ENCODE results near the gene DPH5. TPM values are rescaled to one million over a fixed set of nuclear protein-coding genes. Genes with fewer than 3 reads are reported as not detected.
"Not testable (repeated sequence)": the region's sequence is repeated elsewhere in the genome, so short reads cannot be mapped to it uniquely, and the experiment has no call there.

Gene DPH5
- total and polyA plus RNA-seq, 2 donors (not counting 3 experiments of a cell fraction or from before 2014, with no cell fraction given): 37.2 to 43.6 TPM

DNA sequence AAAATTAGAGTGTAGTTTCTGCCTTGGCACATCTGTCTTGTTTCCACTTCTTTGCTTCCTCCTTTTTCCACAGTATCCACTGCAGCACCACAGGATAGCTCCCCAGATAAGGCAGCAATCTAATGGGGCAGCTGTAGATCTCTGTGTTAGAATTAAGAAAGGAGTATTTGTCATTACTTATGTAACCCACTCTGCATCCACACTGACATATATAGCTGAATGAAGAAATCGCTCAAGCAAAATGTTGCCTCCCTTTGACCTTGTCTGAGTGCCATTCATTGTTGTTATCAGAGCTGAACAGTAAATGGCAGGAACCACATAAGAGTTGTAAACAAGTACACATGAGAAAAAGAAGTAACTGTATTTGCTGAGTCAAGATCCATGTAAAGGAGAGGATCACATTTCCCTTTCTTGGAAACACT lies 45.9 kb upstream of the DPH5 start:
- dilution Hi-C loops (cut with MboI; ENCODE audit: extremely low pct_ligation_motif_present, low sequenced_read_pairs): no loop called here
- no peak for FAIRE-seq
- H3K9me3 ChIP-seq (replicated peaks; ENCODE audit: control insufficient read depth, insufficient read depth, low read length): no peaks in the 10 kb centered on the region
- POLR2A ChIA-PET: no interaction called here
- H3K9me1 ChIP-seq (replicated peaks; ENCODE audit: control insufficient read depth, extremely low read depth, insufficient read depth, low read length): no peaks in the 10 kb centered on the region
- no peaks in the 10 kb centered on the region for H4K20me1 ChIP-seq (replicated peaks; ENCODE audit: control insufficient read depth, extremely low read depth, insufficient read depth, low read length)
- no TSS peak for BruUV-seq (replicated peaks)
- CTCF ChIA-PET: no interaction called here
- H2AFZ ChIP-seq (ENCODE audit: low read depth, low read length): no peak overlapping the region
- intact Hi-C loops (cut with micrococcal nuclease): no loop called here
- H3K27ac ChIP-seq (ENCODE audit: insufficient read depth, low read depth, low read length): no peak overlapping the region
- H3K27me3 ChIP-seq (ENCODE audit: control insufficient read depth in 2 of 2, insufficient read depth in 2 of 2, low read length in 2 of 2): no peaks in the 10 kb centered on the region
- no peak for TF ChIP-seq EZH2 (IDR thresholded peaks at IDR 0.05; ENCODE audit: borderline replicate concordance, low read depth, low read length, severe bottlenecking)
- TF ChIP-seq FOS (IDR thresholded peaks at IDR 0.05; ENCODE audit: borderline replicate concordance, insufficient read depth, low read length): no peak
- TF ChIP-seq GATA2 (IDR thresholded peaks at IDR 0.05; ENCODE audit: insufficient read depth, insufficient read length, low read depth, low read length): no peak
- TF ChIP-seq, protein P1, sequence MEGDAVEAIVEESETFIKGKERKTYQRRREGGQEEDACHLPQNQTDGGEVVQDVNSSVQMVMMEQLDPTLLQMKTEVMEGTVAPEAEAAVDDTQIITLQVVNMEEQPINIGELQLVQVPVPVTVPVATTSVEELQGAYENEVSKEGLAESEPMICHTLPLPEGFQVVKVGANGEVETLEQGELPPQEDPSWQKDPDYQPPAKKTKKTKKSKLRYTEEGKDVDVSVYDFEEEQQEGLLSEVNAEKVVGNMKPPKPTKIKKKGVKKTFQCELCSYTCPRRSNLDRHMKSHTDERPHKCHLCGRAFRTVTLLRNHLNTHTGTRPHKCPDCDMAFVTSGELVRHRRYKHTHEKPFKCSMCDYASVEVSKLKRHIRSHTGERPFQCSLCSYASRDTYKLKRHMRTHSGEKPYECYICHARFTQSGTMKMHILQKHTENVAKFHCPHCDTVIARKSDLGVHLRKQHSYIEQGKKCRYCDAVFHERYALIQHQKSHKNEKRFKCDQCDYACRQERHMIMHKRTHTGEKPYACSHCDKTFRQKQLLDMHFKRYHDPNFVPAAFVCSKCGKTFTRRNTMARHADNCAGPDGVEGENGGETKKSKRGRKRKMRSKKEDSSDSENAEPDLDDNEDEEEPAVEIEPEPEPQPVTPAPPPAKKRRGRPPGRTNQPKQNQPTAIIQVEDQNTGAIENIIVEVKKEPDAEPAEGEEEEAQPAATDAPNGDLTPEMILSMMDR (IDR thresholded peaks at IDR 0.05; ENCODE audit: extremely low read depth in 1 of 2, insufficient read depth in 1 of 2, low read depth in 1 of 2, low read length in 2 of 2): no peak
- no peak for TF ChIP-seq JUN (IDR thresholded peaks at IDR 0.05; ENCODE audit: borderline replicate concordance, insufficient read depth, insufficient read length, low read depth)
- TF ChIP-seq MYC (IDR thresholded peaks at IDR 0.05; ENCODE audit: low read depth, low read length): no peak
- TF ChIP-seq POLR2A (IDR thresholded peaks at IDR 0.05; ENCODE audit: low read depth, low read length): no peak
- H3K4me1 ChIP-seq (ENCODE audit: control insufficient read depth, extremely low read depth, insufficient read depth, low read length): peaks cover 2% of the 10 kb centered on the region
- no peaks in the 10 kb centered on the region for H3K36me3 ChIP-seq (ENCODE audit: control insufficient read depth in 2 of 2, extremely low read depth in 1 of 2, insufficient read depth in 2 of 2, low read length in 2 of 2)
- no peaks in the 10 kb centered on the region for H3K79me2 ChIP-seq (ENCODE audit: control insufficient read depth, insufficient read depth, low read length)
- H3K4me2 ChIP-seq (ENCODE audit: insufficient read depth, low read length): no peak overlapping the region
- peak; percentile 72 for DNase-seq (ENCODE audit: low read depth, low spot score)
- H3K4me3 ChIP-seq (replicated peaks in 1 of 3; ENCODE audit: insufficient read depth in 1 of 3, low read depth in 1 of 3, low read length in 3 of 3): no peak overlapping the region
- H3K9ac ChIP-seq (replicated peaks; ENCODE audit: extremely low read depth, insufficient read depth, low read length): no peak overlapping the region

DNA sequence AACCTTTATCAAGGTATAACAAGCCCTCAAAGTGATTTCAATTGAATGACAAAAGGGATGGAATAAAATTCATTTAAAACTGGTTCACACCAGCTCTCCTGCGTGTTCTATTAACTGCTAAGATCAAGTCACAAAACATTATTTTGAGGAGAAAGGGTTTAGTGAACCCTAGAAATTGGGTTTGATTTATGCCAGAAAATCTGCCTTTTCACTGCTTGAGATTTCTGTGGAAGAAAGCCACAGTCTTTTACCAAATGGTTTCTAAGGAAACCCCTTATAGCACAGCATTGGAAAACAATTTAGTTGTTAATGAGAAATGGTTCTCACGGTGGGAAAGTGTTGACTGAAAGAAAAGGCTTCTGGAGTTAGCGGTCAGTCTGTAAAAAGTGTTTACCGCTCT lies 43.6 kb upstream of the DPH5 start:
- POLR2A ChIA-PET: no interaction called here
- Histone ChIP-seq H3K9me3 (replicated peaks; ENCODE audit: control insufficient read depth, insufficient read depth, low read length) (no peaks in the 10 kb centered on the region), H3K27ac (ENCODE audit: insufficient read depth, low read depth, low read length) (no peak overlapping the region), H4K20me1 (replicated peaks; ENCODE audit: control insufficient read depth, extremely low read depth, insufficient read depth, low read length) (no peaks in the 10 kb centered on the region), H3K4me3 (replicated peaks in 1 of 3; ENCODE audit: insufficient read depth in 1 of 3, low read depth in 1 of 3, low read length in 3 of 3) (no peak overlapping the region), H2AFZ (ENCODE audit: low read depth, low read length) (no peak overlapping the region), H3K27me3 (ENCODE audit: control insufficient read depth in 2 of 2, insufficient read depth in 2 of 2, low read length in 2 of 2) (no peaks in the 10 kb centered on the region), H3K79me2 (ENCODE audit: control insufficient read depth, insufficient read depth, low read length) (no peaks in the 10 kb centered on the region), H3K9me1 (replicated peaks; ENCODE audit: control insufficient read depth, extremely low read depth, insufficient read depth, low read length) (no peaks in the 10 kb centered on the region), H3K9ac (replicated peaks; ENCODE audit: extremely low read depth, insufficient read depth, low read length) (no peak overlapping the region), H3K36me3 (ENCODE audit: control insufficient read depth in 2 of 2, extremely low read depth in 1 of 2, insufficient read depth in 2 of 2, low read length in 2 of 2) (no peaks in the 10 kb centered on the region), H3K4me1 (ENCODE audit: control insufficient read depth, extremely low read depth, insufficient read depth, low read length) (peaks cover 2% of the 10 kb centered on the region), H3K4me2 (ENCODE audit: insufficient read depth, low read length) (no peak overlapping the region)
- FAIRE-seq: no peak
- CTCF ChIA-PET: no interaction called here
- no TSS peak for BruUV-seq (replicated peaks)
- no peak for DNase-seq (ENCODE audit: low read depth, low spot score)
- TF ChIP-seq MYC (IDR thresholded peaks at IDR 0.05; ENCODE audit: low read depth, low read length): no peak
- dilution Hi-C loops (cut with MboI; ENCODE audit: extremely low pct_ligation_motif_present, low sequenced_read_pairs): no loop called here
- intact Hi-C loops (cut with micrococcal nuclease): no loop called here

DNA sequence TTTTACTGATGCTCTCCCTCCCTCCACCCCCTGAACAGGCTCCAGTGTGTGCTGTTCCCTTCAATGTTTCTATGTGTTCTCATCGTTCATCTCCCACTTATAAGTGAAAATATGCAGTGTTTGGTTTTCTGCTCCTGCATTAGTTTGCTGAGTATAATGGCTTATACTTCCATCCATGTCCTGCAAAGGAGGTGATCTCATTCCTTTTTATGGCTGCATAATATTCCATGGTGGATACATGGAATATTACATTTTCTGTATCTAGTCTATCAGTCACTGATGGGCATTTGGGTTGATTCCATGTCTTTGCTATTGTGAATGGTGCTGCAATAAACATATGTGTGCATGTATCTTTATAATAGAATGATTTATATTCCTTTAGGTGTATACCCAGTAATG lies 41.4 kb upstream of the DPH5 start:
- FAIRE-seq: not testable (repeated sequence)

More for the DNA sequence above, 41.4 kb upstream of the DPH5 start:
- H3K9ac ChIP-seq (replicated peaks; ENCODE audit: extremely low read depth, insufficient read depth, low read length); CTCF ChIA-PET; H2AFZ ChIP-seq (ENCODE audit: low read depth, low read length); H3K27ac ChIP-seq (ENCODE audit: insufficient read depth, low read depth, low read length); H3K4me3 ChIP-seq (replicated peaks in 1 of 3; ENCODE audit: insufficient read depth in 1 of 3, low read depth in 1 of 3, low read length in 3 of 3); dilution Hi-C loops (cut with MboI; ENCODE audit: extremely low pct_ligation_motif_present, low sequenced_read_pairs); DNase-seq (ENCODE audit: low read depth, low spot score); intact Hi-C loops (cut with micrococcal nuclease); H4K20me1 ChIP-seq (replicated peaks; ENCODE audit: control insufficient read depth, extremely low read depth, insufficient read depth, low read length); H3K9me3 ChIP-seq (replicated peaks; ENCODE audit: control insufficient read depth, insufficient read depth, low read length); H3K79me2 ChIP-seq (ENCODE audit: control insufficient read depth, insufficient read depth, low read length); H3K4me2 ChIP-seq (ENCODE audit: insufficient read depth, low read length); POLR2A ChIA-PET; H3K4me1 ChIP-seq (ENCODE audit: control insufficient read depth, extremely low read depth, insufficient read depth, low read length); H3K9me1 ChIP-seq (replicated peaks; ENCODE audit: control insufficient read depth, extremely low read depth, insufficient read depth, low read length); H3K36me3 ChIP-seq (ENCODE audit: control insufficient read depth in 2 of 2, extremely low read depth in 1 of 2, insufficient read depth in 2 of 2, low read length in 2 of 2); H3K27me3 ChIP-seq (ENCODE audit: control insufficient read depth in 2 of 2, insufficient read depth in 2 of 2, low read length in 2 of 2); BruUV-seq (replicated peaks): not testable (repeated sequence)

All from endothelial cell of umbilical vein (primary cell).